Neural progenitor cell (in vitro differentiated cells): Measurements from ENCODE around the gene NDUFB10.

ENCODE experiments used
- CTCF ChIP-seq: fragments of 200-600 bp; sonication (generic); IDR thresholded peaks from 2 replicates; pipeline ENCODE4 v1.5.1; 2017; ENCODE audit warnings: antibody characterized with exemption, mild to moderate bottlenecking
- EZH2 ChIP-seq: fragments of 200-600 bp; sonication (generic); IDR thresholded peaks from 2 replicates; pipeline ENCODE4 v1.6.1; 2017; ENCODE audit warnings: antibody characterized with exemption, mild to moderate bottlenecking, moderate library complexity

DNA sequence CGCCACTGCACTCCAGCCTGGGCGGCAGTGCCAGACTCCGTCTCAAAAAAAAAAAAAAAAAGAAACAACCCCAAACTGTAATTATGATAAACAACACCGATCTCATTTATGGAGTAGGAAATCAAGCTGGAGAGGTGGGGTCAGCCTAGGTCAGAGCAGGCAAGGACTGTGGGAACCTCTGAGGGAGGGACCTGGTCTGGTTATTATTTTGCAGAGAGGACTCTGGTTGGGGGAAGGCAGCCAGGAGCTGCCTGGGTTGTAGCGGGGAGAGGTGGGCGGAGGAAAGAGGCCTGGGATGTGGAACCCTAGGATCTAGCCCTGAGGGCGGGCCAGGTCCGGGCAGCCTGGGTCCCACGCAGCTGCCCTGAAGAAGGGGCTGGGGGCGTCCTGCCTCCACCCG, 30.2 kb upstream of the NDUFB10 start:
- no peak for TF ChIP-seq EZH2
- TF ChIP-seq CTCF = no peak
